Neural cell (in vitro differentiated cells): Measurements from ENCODE around the gene GSK3A. TPM values are rescaled to one million over a fixed set of nuclear protein-coding genes. Genes with fewer than 3 reads are reported as not detected.
A peak's percentile ranks its signal among the peaks of the same experiment; 100 is the strongest.

Experiments used
- H2AFZ ChIP-seq: fragments of 200-600, 300-800 bp; sonication (generic), shearing (Covaris generic); 2 replicates; pipeline ENCODE4 v1.6.0; 2014; ENCODE audit warnings: low read depth, mild to moderate bottlenecking, antibody characterized with exemption, low read length, moderate library complexity
- H3F3A ChIP-seq: fragments of 200-600 bp; shearing (Covaris generic); 2 replicates; pipeline ENCODE4 v1.6.1; 2016; ENCODE audit warnings: mild to moderate bottlenecking, moderate library complexity, mixed read lengths, antibody characterized with exemption, low read length; ENCODE audit not compliant: insufficient read depth, poor library complexity, severe bottlenecking
- H3K27ac ChIP-seq: fragments of 200-600, 300-800 bp; sonication (generic), shearing (Covaris generic); 2 replicates; pipeline ENCODE4 v1.5.1; 2014; ENCODE audit warnings: mild to moderate bottlenecking, low read length, moderate library complexity
- H3K27me3 ChIP-seq: fragments of 300-800, 200-600 bp; sonication (generic), shearing (Covaris generic); 2 replicates; pipeline ENCODE4 v1.6.0; 2014; ENCODE audit warnings: mild to moderate bottlenecking, low read depth, low read length, moderate library complexity; ENCODE audit not compliant: insufficient read depth
- H3K36me3 ChIP-seq: fragments of 300-800, 200-600 bp; sonication (generic), shearing (Covaris generic); 2 replicates; pipeline ENCODE4 v1.5.1; 2014; ENCODE audit warnings: mild to moderate bottlenecking, antibody characterized with exemption, low read length, moderate library complexity; ENCODE audit not compliant: insufficient read depth
- H3K4me2 ChIP-seq: fragments of 300-800, 200-600 bp; sonication (generic), shearing (Covaris generic); 2 replicates; pipeline ENCODE4 v1.6.0; 2014; ENCODE audit warnings: mild to moderate bottlenecking, low read length
- H3K4me3 ChIP-seq: fragments of 300-800, 200-600 bp; sonication (generic), shearing (Covaris generic); 2 replicates; pipeline ENCODE4 v1.5.1; 2014; ENCODE audit warnings: mild to moderate bottlenecking, low read length, moderate library complexity
- H3K79me2 ChIP-seq: fragments of 200-600 bp; shearing (Covaris generic); replicated peaks from 2 replicates; pipeline ENCODE4 v1.6.0; 2014; ENCODE audit warnings: mild to moderate bottlenecking, low read length, moderate library complexity; ENCODE audit not compliant: insufficient read depth
- H3K9ac ChIP-seq: fragments of 300-800, 200-600 bp; sonication (generic), shearing (Covaris generic); 2 replicates; pipeline ENCODE4 v1.6.1; 2016; ENCODE audit warnings: mild to moderate bottlenecking, low read length, mixed read lengths
- H3K9me2 ChIP-seq: fragments of 200-600 bp; shearing (Covaris generic); 2 replicates; pipeline ENCODE4 v1.6.1; 2016; ENCODE audit warnings: mild to moderate bottlenecking, low read length, mixed read lengths; ENCODE audit not compliant: insufficient read depth
- H3K9me3 ChIP-seq: fragments of 200-600, 300-800 bp; sonication (generic), shearing (Covaris generic); 2 replicates; pipeline ENCODE4 v1.6.1; 2016; ENCODE audit warnings: mild to moderate bottlenecking, mixed run types, low read length, moderate library complexity, mixed read lengths
- H4K20me1 ChIP-seq: fragments of 200-600 bp; shearing (Covaris generic); 2 replicates; pipeline ENCODE4 v1.6.1; 2016; ENCODE audit warnings: mild to moderate bottlenecking, mixed run types; ENCODE audit not compliant: insufficient read depth
- EP300 ChIP-seq: fragments of 450-650 bp; conservative IDR thresholded peaks from 2 replicates; pipeline ENCODE4 v1.6.1; 2014; ENCODE audit warnings: antibody characterized with exemption, mild to moderate bottlenecking, moderate library complexity; ENCODE audit not compliant: poor library complexity, severe bottlenecking
- EZH2 ChIP-seq: fragments of 200-600, 300-800 bp; shearing (Covaris generic), sonication (generic); IDR thresholded peaks from 2 replicates; pipeline ENCODE4 v1.6.1; 2014; ENCODE audit warnings: antibody characterized with exemption, low read length, borderline replicate concordance, mild to moderate bottlenecking; ENCODE audit not compliant: insufficient read depth, poor library complexity, severe bottlenecking
- MXI1 ChIP-seq: fragments of 450-650 bp; conservative IDR thresholded peaks from 2 replicates; pipeline ENCODE4 v1.6.1; 2014; ENCODE audit warnings: antibody characterized with exemption, mild to moderate bottlenecking; ENCODE audit not compliant: poor library complexity, severe bottlenecking
- POLR2AphosphoS5 ChIP-seq: IDR thresholded peaks from 2 replicates; pipeline ENCODE4 v1.6.1; 2012
- RAD21 ChIP-seq: fragments of 450-650 bp; conservative IDR thresholded peaks from 2 replicates; pipeline ENCODE4 v1.6.1; 2014; ENCODE audit warnings: antibody characterized with exemption, mild to moderate bottlenecking, moderate library complexity
- SMC3 ChIP-seq: fragments of 450-650 bp; conservative IDR thresholded peaks from 2 replicates; pipeline ENCODE4 v1.6.1; 2014; ENCODE audit warnings: antibody characterized with exemption, mild to moderate bottlenecking, moderate library complexity; ENCODE audit not compliant: poor library complexity
- TAF1 ChIP-seq: IDR thresholded peaks from 2 replicates; pipeline ENCODE4 v1.6.1; 2012; ENCODE audit warnings: low read depth
- polyA plus RNA-seq: library from polyadenylated mRNA; depleted of rRNA; stranded (reverse); fragments of >200 nt; gene quantifications from 2 replicates; pipeline ENCODE4 v1.2.3, GENCODE V29; 2014
- TF ChIP-seq, protein P1 (sequence below): fragments of 450-650 bp; IDR thresholded peaks from 2 replicates; pipeline ENCODE4 v1.5.1; 2014; ENCODE audit warnings: antibody characterized with exemption, mild to moderate bottlenecking, moderate library complexity; ENCODE audit not compliant: poor library complexity, severe bottlenecking
- TF ChIP-seq, protein P2 (sequence below): IDR thresholded peaks from 2 replicates; pipeline ENCODE4 v1.6.1; 2012; ENCODE audit warnings: borderline replicate concordance

Gene GSK3A
- polyA plus RNA-seq, 1 donor from 2014 or later: 25.2 TPM

DNA sequence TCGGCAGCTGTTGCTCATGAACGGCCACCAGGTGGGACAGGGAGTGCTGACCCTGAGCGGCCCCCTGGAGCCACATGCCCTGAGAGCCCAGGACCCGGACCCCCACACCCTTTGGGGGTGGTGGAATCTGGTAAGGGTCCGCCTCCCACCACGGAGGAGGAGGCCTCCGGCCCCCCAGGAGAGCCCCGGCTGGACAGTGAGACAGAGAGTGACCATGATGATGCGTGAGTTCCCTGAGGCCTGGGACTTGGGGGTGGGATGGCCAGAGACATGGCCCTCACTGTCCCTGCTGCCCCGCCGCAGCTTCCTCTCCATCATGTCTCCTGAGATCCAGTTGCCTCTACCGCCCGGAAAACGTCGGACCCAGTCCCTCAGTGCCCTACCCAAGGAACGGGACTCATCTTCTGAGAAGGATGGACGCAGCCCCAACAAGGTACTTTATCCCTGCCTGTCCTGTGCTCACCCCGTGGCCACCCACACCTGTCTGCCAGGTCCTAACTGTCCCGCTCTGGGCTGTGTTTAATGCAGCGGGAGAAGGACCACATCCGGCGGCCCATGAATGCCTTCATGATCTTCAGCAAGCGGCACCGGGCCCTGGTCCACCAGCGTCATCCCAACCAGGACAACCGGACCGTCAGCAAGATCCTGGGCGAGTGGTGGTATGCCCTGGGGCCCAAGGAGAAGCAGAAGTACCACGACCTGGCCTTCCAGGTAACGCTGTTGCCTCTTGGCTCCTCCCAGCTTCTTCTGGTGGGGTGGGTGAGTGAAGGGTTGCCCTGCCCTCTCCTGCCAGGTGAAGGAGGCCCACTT is 44.8 kb upstream of the GSK3A start:
- Histone ChIP-seq H3K27ac (no peak overlapping the region), H3K4me2 (no peak overlapping the region), H3K9me3 (no peaks in the 10 kb centered on the region), H3K4me3 (no peak overlapping the region), H3F3A (no peaks in the 10 kb centered on the region), H4K20me1 (peaks cover 10% of the 10 kb centered on the region), H3K9ac (no peak overlapping the region), H3K79me2 (peaks cover 23% of the 10 kb centered on the region), H3K9me2 (no peaks in the 10 kb centered on the region), H3K27me3 (no peaks in the 10 kb centered on the region), H2AFZ (no peak overlapping the region), H3K36me3 (peaks cover 6% of the 10 kb centered on the region)
- TF ChIP-seq EP300 (no peak), TAF1 (no peak), RAD21 (no peak), MXI1 (no peak), EZH2 (no peak), POLR2AphosphoS5 (no peak), SMC3 (no peak)
- TF ChIP-seq, protein P1, sequence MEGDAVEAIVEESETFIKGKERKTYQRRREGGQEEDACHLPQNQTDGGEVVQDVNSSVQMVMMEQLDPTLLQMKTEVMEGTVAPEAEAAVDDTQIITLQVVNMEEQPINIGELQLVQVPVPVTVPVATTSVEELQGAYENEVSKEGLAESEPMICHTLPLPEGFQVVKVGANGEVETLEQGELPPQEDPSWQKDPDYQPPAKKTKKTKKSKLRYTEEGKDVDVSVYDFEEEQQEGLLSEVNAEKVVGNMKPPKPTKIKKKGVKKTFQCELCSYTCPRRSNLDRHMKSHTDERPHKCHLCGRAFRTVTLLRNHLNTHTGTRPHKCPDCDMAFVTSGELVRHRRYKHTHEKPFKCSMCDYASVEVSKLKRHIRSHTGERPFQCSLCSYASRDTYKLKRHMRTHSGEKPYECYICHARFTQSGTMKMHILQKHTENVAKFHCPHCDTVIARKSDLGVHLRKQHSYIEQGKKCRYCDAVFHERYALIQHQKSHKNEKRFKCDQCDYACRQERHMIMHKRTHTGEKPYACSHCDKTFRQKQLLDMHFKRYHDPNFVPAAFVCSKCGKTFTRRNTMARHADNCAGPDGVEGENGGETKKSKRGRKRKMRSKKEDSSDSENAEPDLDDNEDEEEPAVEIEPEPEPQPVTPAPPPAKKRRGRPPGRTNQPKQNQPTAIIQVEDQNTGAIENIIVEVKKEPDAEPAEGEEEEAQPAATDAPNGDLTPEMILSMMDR: no peak
- TF ChIP-seq, protein P2, sequence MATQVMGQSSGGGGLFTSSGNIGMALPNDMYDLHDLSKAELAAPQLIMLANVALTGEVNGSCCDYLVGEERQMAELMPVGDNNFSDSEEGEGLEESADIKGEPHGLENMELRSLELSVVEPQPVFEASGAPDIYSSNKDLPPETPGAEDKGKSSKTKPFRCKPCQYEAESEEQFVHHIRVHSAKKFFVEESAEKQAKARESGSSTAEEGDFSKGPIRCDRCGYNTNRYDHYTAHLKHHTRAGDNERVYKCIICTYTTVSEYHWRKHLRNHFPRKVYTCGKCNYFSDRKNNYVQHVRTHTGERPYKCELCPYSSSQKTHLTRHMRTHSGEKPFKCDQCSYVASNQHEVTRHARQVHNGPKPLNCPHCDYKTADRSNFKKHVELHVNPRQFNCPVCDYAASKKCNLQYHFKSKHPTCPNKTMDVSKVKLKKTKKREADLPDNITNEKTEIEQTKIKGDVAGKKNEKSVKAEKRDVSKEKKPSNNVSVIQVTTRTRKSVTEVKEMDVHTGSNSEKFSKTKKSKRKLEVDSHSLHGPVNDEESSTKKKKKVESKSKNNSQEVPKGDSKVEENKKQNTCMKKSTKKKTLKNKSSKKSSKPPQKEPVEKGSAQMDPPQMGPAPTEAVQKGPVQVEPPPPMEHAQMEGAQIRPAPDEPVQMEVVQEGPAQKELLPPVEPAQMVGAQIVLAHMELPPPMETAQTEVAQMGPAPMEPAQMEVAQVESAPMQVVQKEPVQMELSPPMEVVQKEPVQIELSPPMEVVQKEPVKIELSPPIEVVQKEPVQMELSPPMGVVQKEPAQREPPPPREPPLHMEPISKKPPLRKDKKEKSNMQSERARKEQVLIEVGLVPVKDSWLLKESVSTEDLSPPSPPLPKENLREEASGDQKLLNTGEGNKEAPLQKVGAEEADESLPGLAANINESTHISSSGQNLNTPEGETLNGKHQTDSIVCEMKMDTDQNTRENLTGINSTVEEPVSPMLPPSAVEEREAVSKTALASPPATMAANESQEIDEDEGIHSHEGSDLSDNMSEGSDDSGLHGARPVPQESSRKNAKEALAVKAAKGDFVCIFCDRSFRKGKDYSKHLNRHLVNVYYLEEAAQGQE: no peak

DNA sequence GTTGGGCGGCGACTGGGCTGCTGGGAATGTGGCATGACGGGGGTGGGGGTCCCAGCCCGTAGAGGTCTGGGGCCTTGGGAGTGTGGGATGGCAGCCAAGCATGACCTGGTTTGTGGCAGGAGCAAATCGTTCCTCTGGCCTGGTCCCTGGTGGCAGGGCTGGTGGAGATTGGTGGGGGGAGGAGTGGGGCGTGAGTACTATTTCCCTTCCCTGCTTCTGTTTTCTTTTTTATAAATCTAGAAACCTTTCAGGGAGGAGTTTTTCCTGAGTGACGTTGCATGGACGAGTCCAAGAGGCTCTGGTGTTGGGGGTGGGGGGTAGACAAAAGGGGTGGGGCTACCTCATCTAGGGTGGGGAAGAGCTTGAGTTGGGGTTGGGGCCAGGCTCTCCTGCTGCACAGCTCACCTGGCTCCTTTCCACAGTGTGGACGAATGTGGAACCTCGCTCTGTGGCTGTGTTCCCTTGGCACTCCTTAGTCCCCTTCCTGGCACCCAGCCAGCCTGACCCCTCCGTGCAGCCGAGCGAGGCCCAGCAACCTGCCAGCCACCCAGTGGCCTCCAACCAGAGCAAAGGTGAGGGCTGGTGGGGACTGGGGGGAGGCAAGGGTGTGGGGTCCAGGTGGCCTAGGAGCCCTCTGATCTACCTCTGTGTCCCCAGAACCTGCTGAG is 44.1 kb upstream of the GSK3A start:
- H3K9ac ChIP-seq: peak overlapping the region; percentile 93
- H3K4me3 ChIP-seq: peak overlapping the region; percentile 95
- no peak overlapping the region for H3K4me2 ChIP-seq
- H2AFZ ChIP-seq: no peak overlapping the region
- H3F3A ChIP-seq: no peaks in the 10 kb centered on the region
- peaks cover 28% of the 10 kb centered on the region for H3K79me2 ChIP-seq
- TF ChIP-seq EZH2 (no peak), RAD21 (no peak), SMC3 (no peak), MXI1 (no peak), POLR2AphosphoS5 (no peak), EP300 (no peak), TAF1 (no peak)
- TF ChIP-seq, protein P1: no peak
- TF ChIP-seq, protein P2: no peak
- H3K27me3 ChIP-seq: no peaks in the 10 kb centered on the region
- H3K9me3 ChIP-seq: no peaks in the 10 kb centered on the region
- H4K20me1 ChIP-seq: peaks cover 10% of the 10 kb centered on the region
- no peaks in the 10 kb centered on the region for H3K9me2 ChIP-seq
- peaks cover 2% of the 10 kb centered on the region for H3K36me3 ChIP-seq
- no peak overlapping the region for H3K27ac ChIP-seq
